ENCODE data around the gene ADARB2. TPM values are rescaled to one million over a fixed set of nuclear protein-coding genes. Genes with fewer than 3 reads are reported as not detected.
"Not testable (repeated sequence)": the region's sequence is repeated elsewhere in the genome, so short reads cannot be mapped to it uniquely, and the experiment has no call there.

The ADARB2 gene
- total RNA-seq, 1 donor from 2014 or later, result 1.3 TPM

GRCh38 chr10:1616701-1617100, 120.6 kb downstream of the ADARB2 start:
- DNase-seq (ENCODE audit: low spot score), result not testable (repeated sequence)

- DNase-seq (ENCODE audit: low spot score), result no peak
Observed at GRCh38 chr10:1615186-1615954, 122.0 kb downstream of the ADARB2 start.

GRCh38 chr10:1613511-1613910, 123.8 kb downstream of the ADARB2 start:
- DNase-seq (ENCODE audit: low spot score), result no peak

- no peak for DNase-seq (ENCODE audit: low spot score)
Observed at GRCh38 chr10:1612908-1613307, 124.4 kb downstream of the ADARB2 start.

- no peak for DNase-seq (ENCODE audit: low spot score)
Observed at GRCh38 chr10:1611936-1612550, 125.3 kb downstream of the ADARB2 start.

- DNase-seq (ENCODE audit: low spot score), result no peak
Observed at GRCh38 chr10:1610986-1611770, 126.1 kb downstream of the ADARB2 start.

- no peak for DNase-seq (ENCODE audit: low spot score)
Observed at GRCh38 chr10:1609648-1609970, 127.7 kb downstream of the ADARB2 start.

- no peak for DNase-seq (ENCODE audit: low spot score)
Observed at GRCh38 chr10:1608851-1609647, 128.3 kb downstream of the ADARB2 start.

- DNase-seq (ENCODE audit: low spot score), result no peak
Observed at GRCh38 chr10:1608408-1608807, 128.9 kb downstream of the ADARB2 start.

DNA sequence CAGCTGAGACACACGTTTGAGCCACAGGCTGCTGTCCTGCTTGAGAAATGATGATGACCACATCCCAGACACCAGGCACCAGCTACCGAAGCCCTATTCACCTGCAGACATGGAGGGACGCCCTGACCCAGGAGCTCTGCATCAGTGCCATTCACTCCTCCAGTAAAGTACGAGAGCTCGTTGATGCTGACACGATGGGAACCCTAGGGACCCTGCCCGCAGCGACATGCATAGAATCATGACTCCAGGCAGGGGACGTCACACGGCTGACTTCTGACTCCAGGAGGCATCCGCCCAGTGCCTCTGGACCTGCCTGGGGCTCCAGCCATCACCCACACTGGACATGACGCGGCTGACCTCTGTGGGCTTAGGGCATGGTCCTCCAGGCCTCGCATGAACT, 129.9 kb downstream of the ADARB2 start:
- no peak for DNase-seq (ENCODE audit: low spot score)

DNA sequence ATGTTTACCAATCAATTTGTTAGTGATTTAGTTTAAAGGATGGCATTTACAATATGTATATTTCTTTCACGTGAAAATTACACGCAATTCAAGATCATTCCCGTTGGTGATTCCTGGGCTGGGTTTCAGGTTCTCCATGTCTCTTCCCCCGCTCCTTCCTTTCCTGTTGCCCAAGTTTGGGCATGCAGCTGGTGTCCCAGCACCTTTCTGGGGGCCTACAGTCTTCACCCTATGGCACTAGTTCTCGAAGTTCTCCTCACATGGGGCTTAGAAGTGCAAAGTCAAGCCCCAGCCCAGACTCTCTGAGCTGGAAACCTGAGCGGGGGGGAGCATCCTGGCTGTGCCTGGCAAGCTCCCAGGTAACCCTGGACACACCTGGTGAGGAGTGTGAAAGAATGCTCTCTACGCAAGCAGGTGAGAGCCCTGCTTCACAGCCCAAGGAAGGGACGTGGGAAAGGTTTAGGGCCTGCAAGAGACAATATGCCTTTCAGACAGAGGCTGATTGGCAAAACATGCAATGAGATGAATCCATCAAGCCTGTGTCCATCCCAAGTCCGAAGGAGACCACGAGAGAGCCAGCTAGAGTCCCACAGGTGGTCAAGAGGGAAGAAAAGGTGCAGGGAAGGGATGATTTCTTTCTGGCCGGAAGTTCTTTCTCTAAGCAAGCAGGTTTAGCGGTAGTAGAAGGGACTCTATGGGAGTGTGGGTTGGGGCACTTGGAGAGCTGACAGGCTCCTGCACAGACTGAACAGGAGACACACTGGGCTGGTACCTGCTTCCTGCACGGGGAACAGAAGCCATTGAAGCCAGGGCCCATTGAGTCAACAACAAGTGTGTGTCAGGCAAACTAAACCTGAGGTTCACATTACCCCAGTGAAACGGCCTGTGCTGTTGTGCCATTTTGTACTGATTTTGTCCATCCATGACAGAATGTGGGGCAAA, 131.1 kb downstream of the ADARB2 start:
- no peak for DNase-seq (ENCODE audit: low spot score)

DNA sequence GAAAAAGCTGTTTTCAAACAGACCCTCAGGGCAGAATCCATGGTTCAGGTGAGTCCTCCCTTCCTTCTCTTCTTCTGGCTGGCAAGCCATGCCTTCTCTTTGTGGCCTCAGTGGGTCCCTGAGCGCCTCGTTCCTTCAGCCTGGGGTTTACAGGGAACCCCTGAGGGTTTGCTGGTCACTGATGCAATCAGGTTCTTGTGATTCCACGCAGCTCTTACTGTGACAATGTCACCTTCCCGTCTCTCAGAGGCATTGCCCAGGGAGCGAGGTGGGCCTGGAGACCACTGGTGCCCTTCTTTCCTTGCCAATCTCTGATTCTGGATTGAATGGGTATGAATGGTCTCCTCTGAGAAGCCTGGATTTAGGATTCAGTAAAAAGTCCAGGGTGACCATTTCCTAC, 132.2 kb downstream of the ADARB2 start:
- DNase-seq (ENCODE audit: low spot score), result no peak

GRCh38 chr10:1604246-1604645, 133.1 kb downstream of the ADARB2 start:
- no peak for DNase-seq (ENCODE audit: low spot score)

DNA sequence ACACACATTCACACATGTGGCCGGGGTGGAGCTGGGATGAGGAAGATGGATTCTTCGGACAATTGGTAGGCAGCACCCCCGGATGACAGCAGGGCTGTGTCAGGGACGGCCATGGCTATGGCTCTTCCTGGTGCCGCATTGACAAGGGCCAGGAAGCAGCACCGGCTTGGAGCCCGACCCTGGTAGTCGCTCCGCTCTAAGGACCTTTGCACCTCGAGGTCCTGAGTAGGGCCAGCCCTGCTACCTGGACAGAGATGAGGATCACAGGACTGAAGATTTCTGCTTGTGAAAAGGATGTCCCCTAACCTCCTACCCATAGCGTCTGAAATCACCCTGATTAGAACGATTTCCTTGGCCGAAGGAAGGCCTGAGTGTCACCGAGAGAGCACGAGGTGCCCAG, 134.1 kb downstream of the ADARB2 start:
- DNase-seq (ENCODE audit: low spot score), result no peak

GRCh38 chr10:1602037-1602484, 135.3 kb downstream of the ADARB2 start:
- no peak for DNase-seq (ENCODE audit: low spot score)

- no peak for DNase-seq (ENCODE audit: low spot score)
Observed at GRCh38 chr10:1601406-1601805, 135.9 kb downstream of the ADARB2 start.

DNA sequence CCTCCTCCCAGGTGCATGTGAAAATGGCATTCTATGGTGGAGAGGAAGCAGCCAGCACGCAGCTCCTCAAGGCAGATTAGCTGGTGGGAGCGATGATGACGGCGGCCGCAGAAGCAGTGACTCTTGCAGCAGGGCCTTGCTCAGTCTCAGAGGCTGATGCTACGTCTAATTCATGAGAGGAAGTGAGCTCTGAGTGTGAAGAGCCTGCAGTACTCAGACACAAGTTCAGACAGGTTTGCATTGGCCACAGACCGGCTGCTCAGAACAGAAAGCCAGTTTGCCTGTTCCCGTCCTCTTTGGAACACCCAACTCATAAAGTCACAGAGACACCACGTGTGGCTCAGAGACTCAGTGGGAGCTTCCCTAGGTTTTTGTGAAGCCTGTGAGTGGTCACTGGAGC, 136.5 kb downstream of the ADARB2 start:
- DNase-seq (ENCODE audit: low spot score), result no peak

GRCh38 chr10:1598393-1599153, 138.8 kb downstream of the ADARB2 start:
- no peak for DNase-seq (ENCODE audit: low spot score)

DNA sequence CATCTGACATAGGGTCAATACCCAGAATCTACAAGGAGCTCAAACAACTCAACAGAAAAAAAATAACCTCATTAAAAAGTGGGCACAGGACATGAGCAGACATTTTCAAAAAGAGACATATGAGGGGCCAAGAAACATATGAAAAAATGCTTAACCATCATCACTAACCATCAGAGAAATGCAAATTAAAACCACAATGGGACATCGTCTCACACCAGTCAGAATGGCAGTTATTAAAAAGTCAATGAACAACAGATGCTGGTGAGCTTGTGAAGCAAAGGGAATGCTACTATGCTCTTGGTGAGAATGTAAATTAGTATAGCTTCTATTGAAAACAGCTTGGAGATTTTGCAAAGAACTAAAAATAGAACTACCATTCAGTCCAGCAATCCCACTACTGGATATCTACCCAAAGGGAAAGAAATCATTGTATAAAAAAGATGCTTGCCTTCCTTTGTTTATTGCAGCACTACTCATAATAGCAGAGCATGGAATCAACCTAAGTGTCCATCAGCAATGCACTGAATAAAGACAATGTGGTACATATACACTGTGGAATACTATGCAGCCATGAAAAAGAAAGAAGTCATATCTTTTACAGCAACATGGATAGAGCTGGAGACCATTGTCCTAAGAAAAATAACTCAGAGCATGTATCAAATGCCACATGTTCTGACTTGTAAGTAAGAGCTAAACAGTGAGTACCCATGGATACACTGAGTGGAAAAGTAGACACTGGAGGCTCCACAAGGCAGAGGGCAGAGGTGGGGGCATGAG, 139.8 kb downstream of the ADARB2 start:
- no peak for DNase-seq (ENCODE audit: low spot score)

Measured in mucosa of gallbladder (tissue), 1 donor.